GM19025 (cell line): ENCODE results near the gene LRRC10.

Source experiments
- ATAC-seq: cut with Tn5 transposase; IDR thresholded peaks from one replicate; pipeline ENCODE4 v1.9.1; 2021; ENCODE audit warnings: mild to moderate bottlenecking, low read depth, moderate library complexity; ENCODE audit not compliant: unreplicated experiment

LRRC10 gene

GRCh38 chr12:69570545-69571399 is 39.9 kb downstream of the LRRC10 start:
- no peak for ATAC-seq

- no peak for ATAC-seq
Measured at GRCh38 chr12:69570000-69570516, 40.6 kb downstream of the LRRC10 start.

- no peak for ATAC-seq
Measured at GRCh38 chr12:69569236-69569635, 41.5 kb downstream of the LRRC10 start.

- no peak for ATAC-seq
Measured at GRCh38 chr12:69566603-69567002, 44.1 kb downstream of the LRRC10 start.

GRCh38 chr12:69563166-69563762 is 47.4 kb downstream of the LRRC10 start:
- no peak for ATAC-seq
